Glomerular visceral epithelial cell (primary cell): ENCODE measurements around the gene COQ8A.

Experiments
- DNase-seq: peaks from one replicate; pipeline ENCODE4 v3.0.0-alpha.2; 2016; ENCODE audit errors: extremely low spot score

COQ8A gene

DNA sequence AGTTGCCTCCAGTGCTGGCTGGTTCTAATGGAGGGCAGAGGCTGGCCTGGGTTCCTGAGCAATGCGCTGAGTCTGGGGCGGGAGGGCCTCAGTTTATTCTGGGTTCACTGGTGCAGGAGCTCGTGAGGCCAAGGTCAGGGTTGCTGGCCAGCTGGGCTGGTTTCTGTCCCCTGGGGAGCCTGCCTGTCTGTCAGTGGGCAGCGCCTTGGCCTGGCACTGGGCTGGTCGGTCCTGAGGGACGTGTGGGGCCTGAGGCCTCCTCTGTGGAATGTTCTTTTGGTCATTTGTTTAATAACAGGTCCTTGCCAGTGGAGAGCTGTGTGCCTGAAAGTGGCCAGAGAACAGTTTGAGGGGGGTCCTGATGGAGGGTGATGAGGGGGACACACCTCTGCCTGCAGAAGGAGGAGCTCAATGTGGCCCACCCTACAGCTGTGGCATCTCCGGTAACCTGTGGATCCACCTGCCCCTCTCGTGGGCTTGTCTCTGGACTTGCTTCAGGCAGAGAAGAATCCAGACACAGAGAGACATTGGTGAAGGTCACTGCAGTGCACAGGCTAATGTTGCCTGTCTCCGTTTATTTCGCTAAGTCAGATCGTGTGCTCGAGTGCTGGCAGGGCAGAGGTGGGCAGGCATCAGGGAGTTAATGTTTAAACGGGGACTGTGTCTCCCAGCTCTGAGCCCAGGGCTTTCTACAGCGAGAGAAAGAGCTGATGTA, 34.6 kb downstream of the COQ8A start:
- peak; percentile 14 for DNase-seq

DNA sequence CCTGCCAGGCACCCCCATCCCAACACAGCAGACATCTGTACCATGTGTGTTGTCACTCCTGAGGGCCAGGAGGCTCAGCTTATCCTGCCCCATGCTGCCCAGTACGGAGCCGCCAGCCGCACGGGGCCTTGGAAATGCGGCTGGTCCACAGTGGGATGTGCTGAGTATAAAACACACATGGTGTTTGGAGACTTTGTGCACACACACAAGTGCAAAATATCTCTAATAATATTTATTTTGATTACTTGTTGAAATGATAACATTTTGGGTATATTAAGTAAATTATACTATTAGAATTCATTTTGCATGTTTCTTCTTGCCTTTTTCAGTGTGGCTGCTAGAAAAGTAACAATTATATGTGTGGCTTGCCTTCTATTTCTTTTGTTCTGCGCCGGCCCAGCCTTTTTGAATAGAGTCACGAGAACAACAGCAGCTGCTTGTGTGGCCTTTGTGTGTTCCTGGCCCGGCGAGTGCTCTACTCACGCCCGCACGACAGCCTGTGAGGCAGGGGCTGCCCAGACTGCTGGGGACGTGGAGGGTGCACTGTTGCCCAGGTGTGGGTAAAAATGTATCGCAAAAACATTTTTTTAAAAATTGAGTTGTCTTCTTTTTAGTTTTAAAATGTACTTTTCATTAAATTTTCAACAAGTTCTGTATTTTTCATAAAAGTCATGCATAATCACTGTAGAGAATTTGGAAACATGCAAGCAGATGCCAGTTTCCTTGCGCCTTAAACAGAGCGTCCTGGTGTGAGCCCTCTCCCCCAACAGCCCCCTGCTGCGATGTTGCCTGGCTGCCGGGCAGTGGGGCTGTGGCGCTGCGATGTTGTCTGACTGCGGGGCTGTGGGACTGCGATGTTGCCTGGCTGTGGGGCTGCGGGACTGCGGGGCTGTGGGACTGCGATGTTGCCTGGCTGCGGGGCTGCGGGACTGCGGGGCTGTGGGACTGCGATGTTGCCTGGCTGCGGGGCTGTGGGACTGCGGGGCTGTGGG, 35.5 kb downstream of the COQ8A start:
- no peak for DNase-seq

DNA sequence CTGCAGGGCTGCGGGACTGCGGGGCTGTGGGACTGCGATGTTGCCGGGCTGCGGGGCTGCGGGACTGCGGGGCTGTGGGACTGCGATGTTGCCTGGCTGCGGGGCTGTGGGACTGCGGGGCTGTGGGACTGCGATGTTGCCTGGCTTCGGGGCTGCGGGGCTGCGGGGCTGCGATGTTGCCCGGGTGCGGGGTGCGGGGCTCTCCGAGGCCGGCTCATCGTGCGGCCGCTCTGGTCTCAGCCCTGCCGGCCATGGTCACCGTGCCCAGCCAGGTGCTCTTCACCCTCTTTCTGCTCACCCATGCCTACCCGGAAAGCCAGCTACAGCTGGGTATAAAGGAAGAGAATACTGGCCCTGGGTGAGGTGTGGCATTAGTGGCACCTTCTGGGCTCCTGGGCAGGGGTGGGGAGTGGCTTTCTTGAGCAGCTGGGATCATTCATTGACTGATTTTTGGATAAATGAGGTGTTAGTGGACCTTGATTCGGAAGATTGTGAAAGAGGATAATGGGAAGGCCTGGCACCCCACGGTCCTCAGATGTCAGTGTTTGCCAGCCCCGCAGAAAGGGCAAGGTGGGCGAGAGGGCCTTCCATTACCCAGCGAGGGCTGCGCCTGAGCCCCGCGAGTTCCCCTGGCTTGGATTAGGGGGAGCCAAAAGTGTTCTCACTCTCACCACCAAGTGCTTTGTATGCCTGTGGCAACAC, 36.3 kb downstream of the COQ8A start:
- DNase-seq = no peak

DNA sequence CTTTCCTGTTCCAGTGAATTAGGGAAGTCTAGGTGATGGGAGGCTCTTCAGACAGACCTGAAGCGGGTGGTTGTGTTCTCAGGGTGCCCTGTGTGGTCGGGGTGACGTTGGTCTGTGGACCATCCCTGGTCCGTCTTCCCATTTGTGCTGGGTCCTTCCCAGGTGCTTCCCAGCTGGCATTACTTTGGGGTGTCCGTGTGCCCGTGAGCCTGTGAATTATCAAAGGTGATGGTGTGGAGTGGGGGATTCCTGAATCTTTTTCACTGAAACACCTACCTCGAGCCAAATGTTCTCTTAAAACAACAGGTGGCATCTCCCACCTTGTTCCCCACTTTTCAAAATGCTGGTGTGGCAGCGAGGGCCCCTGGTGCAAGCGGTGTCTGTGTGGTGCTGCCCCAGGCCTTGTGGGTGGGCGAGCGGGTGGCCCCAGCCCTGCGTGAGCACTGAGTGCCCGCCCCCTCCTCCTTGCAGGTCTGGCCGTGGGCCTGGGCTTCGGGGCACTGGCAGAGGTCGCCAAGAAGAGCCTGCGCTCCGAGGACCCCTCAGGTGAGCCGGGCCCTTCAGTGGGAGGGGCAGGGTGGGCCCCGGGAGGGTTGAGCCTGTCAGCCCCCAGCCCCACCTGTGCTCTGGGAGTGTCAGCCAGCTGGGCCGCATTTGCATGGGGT, 37.0 kb downstream of the COQ8A start:
- DNase-seq = no peak

DNA sequence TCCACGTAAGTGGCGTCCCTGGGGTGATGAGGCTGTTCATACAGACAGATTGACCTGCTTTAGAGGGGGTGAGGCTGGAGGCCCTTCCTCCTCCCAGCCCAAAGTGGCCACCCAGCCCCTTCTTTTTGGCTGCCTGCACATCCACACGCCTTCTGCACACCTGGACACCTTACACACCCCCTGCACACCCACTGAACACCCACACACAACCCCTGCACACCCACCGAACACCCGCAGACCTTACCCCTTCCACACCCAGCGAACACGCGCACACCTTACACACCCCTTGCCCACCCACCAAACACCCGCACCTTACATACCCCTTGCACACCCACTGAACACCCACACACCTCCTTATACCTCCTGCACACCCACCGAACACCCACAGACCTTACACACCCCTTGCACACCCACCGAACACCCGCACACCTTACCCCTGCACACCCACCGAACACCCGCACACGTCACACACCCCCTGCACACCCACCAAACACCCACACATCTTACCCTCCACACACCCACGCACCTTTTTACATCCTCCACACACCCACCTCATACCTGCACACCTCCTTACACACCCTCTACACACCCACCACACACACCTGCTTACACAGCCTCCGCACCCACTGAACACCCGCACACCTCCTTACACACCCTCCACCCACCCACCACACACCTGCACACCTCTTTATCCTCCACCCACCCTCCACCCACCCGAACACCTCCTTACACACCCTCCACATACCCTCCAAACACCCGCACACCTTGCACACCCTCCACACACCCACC, 37.7 kb downstream of the COQ8A start:
- no peak for DNase-seq

DNA sequence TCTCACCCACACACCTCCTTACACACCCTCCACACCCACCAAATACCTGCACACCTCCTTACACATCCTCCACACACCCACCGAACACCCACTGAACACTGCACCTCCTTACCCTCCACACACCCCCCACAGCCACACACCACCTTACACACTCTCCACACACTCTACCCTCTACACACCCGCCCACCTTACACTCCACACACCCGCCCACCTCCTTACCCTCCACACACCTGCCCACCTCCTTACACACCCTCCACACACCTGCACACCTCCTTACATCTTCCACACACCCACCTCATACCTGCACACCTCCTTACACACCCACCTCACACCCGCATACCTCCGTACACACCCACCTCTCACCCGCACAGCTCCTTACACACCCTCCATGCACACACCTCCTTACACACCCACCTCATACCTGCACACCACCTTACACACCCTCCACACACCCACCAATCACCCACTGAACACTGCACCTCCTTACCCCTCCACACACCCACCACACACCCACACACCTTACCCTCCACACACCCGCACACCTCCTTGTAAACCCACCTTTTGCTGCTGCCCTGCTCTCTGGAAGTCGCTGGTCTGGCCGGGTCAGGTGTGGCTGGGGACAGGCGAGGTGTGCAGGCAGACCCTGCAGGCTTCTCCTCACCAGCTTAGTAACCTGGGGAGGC, 38.5 kb downstream of the COQ8A start:
- no peak for DNase-seq

DNA sequence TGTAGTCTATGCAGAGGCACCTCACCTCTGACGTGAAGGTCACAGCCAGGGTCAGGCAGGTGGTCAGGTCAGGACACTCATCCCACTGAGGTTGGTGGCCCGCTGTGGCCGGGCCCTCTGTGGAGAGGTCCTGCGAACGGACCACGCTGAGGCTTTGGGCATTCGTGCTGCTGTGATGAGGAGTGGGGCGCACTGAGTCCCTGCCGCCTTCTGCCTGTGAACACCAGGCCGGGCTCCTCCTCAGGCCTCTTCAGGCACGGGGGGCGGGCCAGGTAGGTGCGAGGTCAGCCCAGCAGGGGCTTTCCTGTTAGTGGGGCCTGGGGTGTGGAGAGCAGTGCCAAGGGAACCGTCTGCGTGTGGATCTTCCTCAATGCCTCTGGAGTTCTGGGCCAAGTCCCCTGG, 39.0 kb downstream of the COQ8A start:
- DNase-seq = no peak

DNA sequence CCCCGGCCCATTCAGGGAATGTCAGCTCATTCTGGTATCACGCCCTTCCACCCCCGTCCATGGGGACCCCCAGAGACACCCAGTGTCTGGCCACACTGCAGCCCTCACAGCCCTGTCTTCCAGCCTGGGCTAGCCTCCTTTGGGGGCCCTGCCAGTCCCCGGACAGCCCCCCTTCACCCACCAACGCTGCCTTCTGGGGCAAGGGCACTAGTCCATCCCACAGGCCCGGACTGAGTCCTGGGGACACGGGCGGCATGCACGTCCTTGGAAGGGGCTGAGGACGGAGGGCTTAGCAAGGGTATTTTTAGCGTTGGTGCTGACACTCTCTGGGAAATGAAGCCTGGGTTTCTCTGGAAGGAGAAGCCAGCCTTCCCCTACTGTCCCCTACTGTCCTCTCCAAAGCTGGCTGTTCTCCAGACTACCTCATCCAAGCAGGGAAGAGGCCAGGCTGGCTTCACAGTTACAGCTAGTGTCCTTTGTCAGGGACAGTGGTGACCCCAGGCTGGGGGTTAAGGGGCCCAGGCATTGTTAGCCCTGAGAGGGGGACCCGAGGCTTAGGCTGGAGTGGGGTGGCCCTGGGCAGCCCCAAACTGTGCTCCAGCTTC, 39.5 kb downstream of the COQ8A start:
- DNase-seq = no peak

DNA sequence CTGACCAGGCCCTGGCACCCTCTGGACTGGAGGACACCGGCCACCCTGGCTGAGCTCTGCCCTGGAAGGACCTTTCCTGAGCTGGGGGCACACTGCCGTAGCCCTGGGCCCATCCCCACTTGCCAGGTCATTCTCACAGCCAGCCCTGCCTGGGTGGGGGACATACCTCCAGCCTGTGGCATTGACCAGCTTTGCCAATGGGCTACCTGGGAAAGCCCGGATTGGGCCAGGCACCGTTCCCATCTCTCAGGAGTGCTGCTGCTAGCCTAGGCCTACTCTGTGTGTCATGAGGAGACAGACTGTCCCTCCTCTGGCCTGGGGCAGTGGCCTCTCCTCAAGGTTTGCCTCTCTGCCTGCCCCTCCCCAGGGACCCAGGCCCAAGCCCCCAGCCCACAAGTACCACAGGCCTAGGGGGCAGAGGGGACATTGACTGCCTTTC, 40.0 kb downstream of the COQ8A start:
- no peak for DNase-seq

DNA sequence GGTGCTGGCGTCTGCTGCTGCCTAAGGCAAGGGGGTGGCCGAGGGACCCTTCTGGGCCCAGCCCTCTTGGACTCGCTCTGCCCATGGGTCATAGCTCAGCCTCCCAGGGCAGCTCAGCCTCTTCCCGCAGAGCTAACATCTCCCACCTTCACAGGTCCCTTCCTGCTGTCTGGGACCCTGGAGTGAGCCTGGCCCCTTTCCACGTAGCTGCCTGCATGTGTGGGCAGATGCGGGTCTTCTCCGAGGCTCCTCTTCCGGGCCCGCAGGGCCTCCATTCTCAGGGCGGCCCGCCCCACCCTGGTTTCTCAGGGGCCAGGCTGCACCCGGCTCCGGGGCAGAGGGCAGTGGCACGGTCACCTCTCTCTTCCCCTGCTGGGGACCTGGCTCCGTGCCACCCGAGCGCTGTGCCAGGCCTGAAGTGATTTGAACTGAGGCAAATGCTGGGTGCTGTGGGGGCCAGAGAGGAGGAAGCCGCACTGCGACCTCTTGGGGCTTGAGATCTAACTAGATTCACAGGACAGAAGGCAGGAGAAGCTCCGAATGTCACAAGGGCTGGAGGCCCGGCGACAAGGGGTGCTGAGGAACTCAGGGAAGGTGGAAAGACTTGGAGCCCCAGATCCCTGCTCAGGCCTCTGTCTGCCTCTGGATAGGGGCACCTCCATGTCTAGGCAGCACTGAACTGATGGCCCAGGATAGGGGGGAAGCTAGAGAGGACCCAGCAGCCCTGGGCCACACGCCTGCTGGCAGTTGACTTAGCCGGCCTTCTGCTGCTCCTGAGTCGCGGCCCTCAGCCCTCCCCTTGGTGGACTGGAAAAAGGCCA, 40.7 kb downstream of the COQ8A start:
- DNase-seq = no peak

DNA sequence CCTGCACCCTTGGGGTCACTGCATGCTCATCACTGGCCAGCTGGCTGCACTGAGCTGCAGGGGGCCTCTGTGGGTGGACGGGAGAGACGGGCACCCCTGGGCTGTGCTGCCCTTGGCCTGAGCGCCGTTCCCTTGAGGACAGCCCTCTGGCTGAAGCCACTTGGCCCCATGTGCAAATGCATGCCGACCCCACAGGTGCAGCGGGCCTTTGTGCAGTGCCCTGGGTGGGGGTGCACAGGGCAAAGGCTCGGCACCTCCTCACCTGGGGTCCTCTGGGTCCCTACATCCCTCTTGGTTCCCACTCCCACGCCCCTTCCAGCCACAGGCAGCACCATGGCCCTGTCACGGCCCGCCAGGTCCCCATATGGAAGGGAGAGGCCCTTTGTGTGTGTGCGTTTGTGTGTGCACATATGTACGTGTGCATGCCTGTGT, 41.3 kb downstream of the COQ8A start:
- no peak for DNase-seq

DNA sequence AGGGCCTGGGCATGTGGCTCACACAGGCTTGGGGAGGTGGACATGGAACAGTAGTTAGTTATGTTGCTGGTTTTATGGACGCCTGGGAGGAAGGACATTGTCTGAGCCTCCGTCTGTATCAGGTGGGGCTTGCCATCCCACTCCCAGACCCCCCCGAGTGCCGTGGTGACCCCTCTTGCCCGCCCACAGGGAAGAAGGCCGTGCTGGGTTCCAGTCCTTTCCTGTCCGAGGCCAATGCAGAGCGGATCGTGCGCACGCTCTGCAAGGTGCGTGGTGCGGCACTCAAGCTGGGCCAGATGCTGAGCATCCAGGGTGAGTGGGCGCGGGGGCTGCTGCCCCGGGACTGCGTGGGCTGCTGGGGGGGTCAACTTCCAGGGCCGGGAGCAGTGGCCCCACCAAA, 41.7 kb downstream of the COQ8A start:
- DNase-seq = no peak

DNA sequence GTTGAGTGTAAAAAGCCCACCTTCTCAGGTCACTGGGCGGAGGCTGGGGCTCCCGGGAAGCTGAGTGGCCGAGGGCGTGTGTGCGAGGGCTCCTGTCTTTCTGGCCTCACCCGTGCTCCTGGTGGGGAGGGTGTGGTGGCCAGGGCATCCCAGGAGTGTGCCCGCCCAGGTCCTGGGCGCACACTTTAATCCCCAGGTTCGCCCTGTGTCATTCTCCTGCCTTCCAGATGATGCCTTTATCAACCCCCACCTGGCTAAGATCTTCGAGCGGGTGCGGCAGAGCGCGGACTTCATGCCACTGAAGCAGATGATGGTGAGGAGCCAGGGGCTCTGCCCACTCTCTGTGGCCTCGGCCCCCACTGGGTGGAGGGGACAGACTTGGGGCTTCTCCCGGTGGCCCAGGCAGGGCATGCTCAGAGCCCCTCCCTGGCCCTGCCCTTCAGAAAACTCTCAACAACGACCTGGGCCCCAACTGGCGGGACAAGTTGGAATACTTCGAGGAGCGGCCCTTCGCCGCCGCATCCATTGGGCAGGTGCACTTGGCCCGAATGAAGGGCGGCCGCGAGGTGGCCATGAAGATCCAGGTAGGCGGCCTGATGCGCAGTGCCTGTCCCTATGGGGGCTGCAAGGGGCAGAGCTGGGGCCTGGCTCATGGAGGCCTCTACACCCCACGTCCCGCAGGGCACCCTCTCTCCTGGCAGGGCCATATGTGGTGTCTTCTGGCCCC, 42.5 kb downstream of the COQ8A start:
- DNase-seq = no peak

DNA sequence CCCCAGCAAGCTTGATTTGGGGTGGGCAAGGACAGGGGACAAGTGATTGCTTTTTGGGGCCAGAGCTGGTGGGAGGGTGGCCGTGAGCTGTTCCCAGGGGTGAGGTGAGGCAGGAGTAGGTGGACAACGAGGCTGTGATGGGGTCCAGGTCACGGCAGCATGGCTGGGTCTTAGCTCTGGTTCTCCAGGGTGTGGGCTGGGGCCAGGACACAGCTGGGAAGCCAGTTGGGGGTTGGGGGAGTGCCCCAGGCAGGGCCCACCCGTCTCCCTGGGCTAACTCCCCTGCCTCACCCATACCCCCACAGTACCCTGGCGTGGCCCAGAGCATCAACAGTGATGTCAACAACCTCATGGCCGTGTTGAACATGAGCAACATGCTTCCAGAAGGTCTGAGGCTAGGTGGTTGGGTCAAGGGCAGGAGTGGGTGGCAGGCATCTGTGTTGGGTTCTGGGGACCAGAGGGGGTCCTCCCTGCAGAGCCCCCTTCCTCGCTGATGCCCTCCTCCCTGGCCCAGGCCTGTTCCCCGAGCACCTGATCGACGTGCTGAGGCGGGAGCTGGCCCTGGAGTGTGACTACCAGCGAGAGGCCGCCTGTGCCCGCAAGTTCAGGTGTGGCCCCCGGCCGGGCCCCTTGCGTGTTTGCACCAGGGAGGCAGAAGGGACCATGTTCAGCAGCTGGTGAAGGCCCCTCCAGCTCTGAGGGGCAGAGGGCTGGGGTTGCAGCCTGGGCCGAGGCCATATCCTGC, 43.3 kb downstream of the COQ8A start:
- DNase-seq = no peak

DNA sequence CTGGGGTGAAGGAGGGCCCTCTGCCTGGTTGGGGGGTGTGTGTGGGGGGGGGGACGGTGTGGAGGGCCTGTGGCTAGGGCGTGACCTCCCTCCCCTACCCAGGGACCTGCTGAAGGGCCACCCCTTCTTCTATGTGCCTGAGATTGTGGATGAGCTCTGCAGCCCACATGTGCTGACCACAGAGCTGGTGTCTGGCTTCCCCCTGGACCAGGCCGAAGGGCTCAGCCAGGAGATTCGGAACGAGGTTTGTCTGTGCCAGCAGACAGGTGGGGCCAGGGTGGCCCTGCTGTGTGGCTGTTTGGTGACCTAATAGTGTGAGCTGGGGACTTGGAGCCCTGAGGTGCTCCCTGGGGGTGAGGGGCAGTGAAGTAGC, 43.9 kb downstream of the COQ8A start:
- DNase-seq = no peak

DNA sequence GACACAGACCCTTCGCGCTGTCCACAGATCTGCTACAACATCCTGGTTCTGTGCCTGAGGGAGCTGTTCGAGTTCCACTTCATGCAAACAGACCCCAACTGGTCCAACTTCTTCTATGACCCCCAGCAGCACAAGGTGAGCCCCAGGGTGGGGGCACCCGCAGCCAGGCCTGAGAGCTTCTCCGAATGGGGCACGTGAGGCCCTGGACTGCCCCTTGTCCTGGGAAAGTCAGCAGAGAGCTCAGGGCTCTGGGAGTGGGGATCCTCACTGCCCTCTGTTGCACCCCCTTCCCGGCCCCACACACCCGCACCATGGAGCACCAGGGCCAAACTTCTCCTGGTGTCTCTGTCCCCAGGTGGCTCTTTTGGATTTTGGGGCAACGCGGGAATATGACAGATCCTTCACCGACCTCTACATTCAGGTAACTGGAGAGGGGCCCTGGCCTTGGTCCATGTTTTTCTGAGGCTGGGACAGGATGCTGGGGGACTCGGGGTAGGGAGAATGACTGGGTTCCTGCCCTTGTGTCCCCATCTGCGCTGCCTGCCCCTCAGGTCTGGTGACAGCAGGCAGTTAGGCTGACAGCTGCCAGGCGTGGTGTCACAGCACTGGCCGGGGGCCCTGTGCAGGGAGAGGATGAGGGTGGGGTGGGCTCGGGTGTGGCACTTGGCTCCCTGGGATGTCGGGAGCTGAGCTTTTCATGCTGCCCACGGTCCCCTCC, 44.6 kb downstream of the COQ8A start:
- no peak for DNase-seq

DNA sequence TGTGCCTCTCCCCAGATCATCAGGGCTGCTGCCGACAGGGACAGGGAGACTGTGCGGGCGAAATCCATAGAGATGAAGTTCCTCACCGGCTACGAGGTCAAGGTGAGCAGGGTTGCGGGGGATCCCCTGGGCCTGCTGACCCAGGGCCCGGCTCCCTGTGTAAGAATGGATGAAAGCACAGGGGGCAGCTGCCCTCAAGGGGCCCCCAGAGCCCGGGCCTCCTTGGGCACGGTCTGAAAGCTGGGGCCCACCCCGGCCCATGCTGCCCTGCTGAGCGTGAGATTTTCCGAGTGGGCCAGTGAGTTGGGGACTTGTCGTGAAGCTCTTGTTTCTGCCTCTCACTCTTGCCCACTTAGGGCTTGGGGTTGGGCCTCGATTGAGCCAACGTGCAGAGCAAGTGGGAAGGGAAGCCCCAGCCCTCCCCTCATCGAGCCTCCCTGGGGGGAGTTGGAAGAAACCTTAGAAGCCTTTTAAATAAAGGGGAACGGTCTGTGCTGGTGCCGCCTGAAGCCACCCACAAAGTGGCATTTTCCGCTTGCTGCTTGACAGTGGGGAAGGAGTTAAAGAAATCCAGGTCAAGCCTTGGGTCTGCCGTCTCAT, 45.2 kb downstream of the COQ8A start:
- DNase-seq = no peak
